ENCODE measurements around the gene VASH2.

The VASH2 gene

DNA sequence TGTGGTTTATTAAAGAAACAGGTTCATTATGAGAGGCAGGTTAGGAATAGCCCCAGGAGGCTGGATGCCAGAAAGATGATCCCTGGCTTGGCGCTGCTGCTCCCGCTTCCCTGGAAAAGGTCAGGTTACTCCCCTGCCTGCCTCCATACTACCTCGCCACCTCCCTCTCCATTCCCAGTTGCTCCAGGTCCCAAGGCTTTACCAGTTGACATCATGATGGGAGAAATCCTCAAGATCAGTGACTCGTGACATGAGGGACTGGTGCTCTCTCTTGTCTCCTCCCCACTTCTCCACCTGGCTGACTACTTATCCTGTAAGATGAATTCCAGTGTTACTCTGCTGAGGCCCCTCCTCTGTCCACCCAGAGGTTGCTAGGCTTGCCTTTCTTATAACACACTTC is 19.7 kb downstream of the VASH2 start:
- H3K9ac ChIP-seq (ENCODE audit: low read depth, low read length, poor library complexity) = no peak overlapping the region
- no peak overlapping the region for H2BK5ac ChIP-seq (ENCODE audit: low read length)
- no peak overlapping the region for H4K91ac ChIP-seq (ENCODE audit: low read depth, low read length, poor library complexity)
- no peak overlapping the region for H2BK12ac ChIP-seq (ENCODE audit: low read length)
- H2BK15ac ChIP-seq (ENCODE audit: low read length) = no peak overlapping the region
- H2AK5ac ChIP-seq (ENCODE audit: low read depth, low read length) = no peak overlapping the region
- no peak overlapping the region for H3K23ac ChIP-seq (ENCODE audit: low read depth, low read length, poor library complexity)
- no peak overlapping the region for H3K4ac ChIP-seq (ENCODE audit: low read length)
- peaks cover 0 to 3% of the 10 kb centered on the region in 2 donors for H3K9me3 ChIP-seq (replicated peaks in 1 of 2; ENCODE audit: control insufficient read depth in 2 of 2, insufficient read depth in 1 of 2, low read depth in 1 of 2, low read length in 2 of 2)
- peaks cover 2 to 6% of the 10 kb centered on the region in 2 donors for H3K4me1 ChIP-seq (ENCODE audit: control insufficient read depth in 2 of 2, insufficient read depth in 1 of 2, low read depth in 1 of 2, low read length in 2 of 2)
- no CpG with 5 or more reads among the region's 4 CpGs for WGBS, 2 donors (ENCODE audit: extremely low coverage in 2 of 2, insufficient read length in 2 of 2, insufficient replicate concordance in 1 of 2)
- no peaks in the 10 kb centered on the region for H3K79me1 ChIP-seq (ENCODE audit: low read depth, low read length)
- H3K27ac ChIP-seq (replicated peaks; ENCODE audit: low read length) = no peak overlapping the region
- no peak overlapping the region for H3K4me2 ChIP-seq (ENCODE audit: insufficient read depth, low read length, poor library complexity, severe bottlenecking)
- H3K18ac ChIP-seq (ENCODE audit: low read length) = no peak overlapping the region
- no peak for DNase-seq (ENCODE audit: low spot score)
- no peak overlapping the region for H2AFZ ChIP-seq (ENCODE audit: low read length)
- H3K14ac ChIP-seq (ENCODE audit: low read length) = no peak overlapping the region
- no peak overlapping the region for H3K4me3 ChIP-seq (ENCODE audit: low read length in 2 of 2)
- H3K27me3 ChIP-seq (ENCODE audit: control insufficient read depth in 3 of 3, insufficient read depth in 3 of 3, low read depth in 1 of 3, low read length in 3 of 3) = no peaks in the 10 kb centered on the region
- H2BK120ac ChIP-seq (ENCODE audit: low read depth, low read length) = no peak overlapping the region
- peaks cover 0 to 22% of the 10 kb centered on the region in 2 donors for H3K36me3 ChIP-seq (replicated peaks in 1 of 2; ENCODE audit: control insufficient read depth in 2 of 2, insufficient read depth in 2 of 2, low read length in 2 of 2)
- H4K8ac ChIP-seq (ENCODE audit: low read depth, low read length) = no peak overlapping the region

DNA sequence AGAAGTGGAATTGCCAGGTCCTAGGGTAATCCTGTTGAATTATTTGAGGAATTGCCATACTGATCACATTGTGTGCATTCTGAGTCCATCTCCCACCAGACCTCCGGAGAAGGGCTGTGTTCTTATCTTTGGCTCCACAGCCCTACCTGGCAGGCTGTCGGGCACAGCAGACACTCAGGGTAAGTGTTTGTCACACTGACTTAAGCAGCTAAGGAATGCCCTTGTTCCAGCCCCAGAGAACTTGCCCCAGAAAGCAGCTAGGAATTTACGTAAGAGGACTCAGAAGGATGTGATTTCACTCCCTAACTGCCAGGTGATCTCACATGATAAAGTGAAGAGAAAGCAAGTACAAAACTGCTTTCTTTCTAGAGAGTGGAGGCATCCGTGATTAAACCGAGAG is 21.0 kb downstream of the VASH2 start:
- H3K4me2 ChIP-seq (ENCODE audit: insufficient read depth, low read length, poor library complexity, severe bottlenecking) = no peak overlapping the region
- peaks cover 2 to 6% of the 10 kb centered on the region in 2 donors for H3K4me1 ChIP-seq (ENCODE audit: control insufficient read depth in 2 of 2, insufficient read depth in 1 of 2, low read depth in 1 of 2, low read length in 2 of 2)
- H2BK5ac ChIP-seq (ENCODE audit: low read length) = no peak overlapping the region
- no peak overlapping the region for H3K18ac ChIP-seq (ENCODE audit: low read length)
- H2BK120ac ChIP-seq (ENCODE audit: low read depth, low read length) = no peak overlapping the region
- no peak for DNase-seq (ENCODE audit: low spot score)
- no peaks in the 10 kb centered on the region for H3K27me3 ChIP-seq (ENCODE audit: control insufficient read depth in 3 of 3, insufficient read depth in 3 of 3, low read depth in 1 of 3, low read length in 3 of 3)
- H3K9me3 ChIP-seq (replicated peaks in 1 of 2; ENCODE audit: control insufficient read depth in 2 of 2, insufficient read depth in 1 of 2, low read depth in 1 of 2, low read length in 2 of 2) = peaks cover 0 to 3% of the 10 kb centered on the region in 2 donors
- H3K4me3 ChIP-seq (ENCODE audit: low read length in 2 of 2) = no peak overlapping the region
- H3K14ac ChIP-seq (ENCODE audit: low read length) = no peak overlapping the region
- H2AFZ ChIP-seq (ENCODE audit: low read length) = no peak overlapping the region
- no peak overlapping the region for H2BK12ac ChIP-seq (ENCODE audit: low read length)
- no peak overlapping the region for H3K27ac ChIP-seq (replicated peaks; ENCODE audit: low read length)
- no peak overlapping the region for H3K9ac ChIP-seq (ENCODE audit: low read depth, low read length, poor library complexity)
- WGBS, 2 donors (ENCODE audit: extremely low coverage in 2 of 2, insufficient read length in 2 of 2, insufficient replicate concordance in 1 of 2) = no CpG with 5 or more reads among the region's 5 CpGs
- no peaks in the 10 kb centered on the region for H3K79me1 ChIP-seq (ENCODE audit: low read depth, low read length)
- no peak overlapping the region for H3K4ac ChIP-seq (ENCODE audit: low read length)
- no peak overlapping the region for H3K23ac ChIP-seq (ENCODE audit: low read depth, low read length, poor library complexity)
- H4K8ac ChIP-seq (ENCODE audit: low read depth, low read length) = no peak overlapping the region
- H2BK15ac ChIP-seq (ENCODE audit: low read length) = no peak overlapping the region
- H3K36me3 ChIP-seq (replicated peaks in 1 of 2; ENCODE audit: control insufficient read depth in 2 of 2, insufficient read depth in 2 of 2, low read length in 2 of 2) = peaks cover 2 to 26% of the 10 kb centered on the region in 2 donors
- no peak overlapping the region for H2AK5ac ChIP-seq (ENCODE audit: low read depth, low read length)
- H4K91ac ChIP-seq (ENCODE audit: low read depth, low read length, poor library complexity) = no peak overlapping the region

- H3K4me1 ChIP-seq (ENCODE audit: control insufficient read depth in 2 of 2, insufficient read depth in 1 of 2, low read depth in 1 of 2, low read length in 2 of 2) = peaks cover 2 to 4% of the 10 kb centered on the region in 2 donors
- no peak overlapping the region for H2BK120ac ChIP-seq (ENCODE audit: low read depth, low read length)
- no peak overlapping the region for H3K4me2 ChIP-seq (ENCODE audit: insufficient read depth, low read length, poor library complexity, severe bottlenecking)
- no peak overlapping the region for H2AK5ac ChIP-seq (ENCODE audit: low read depth, low read length)
- H4K91ac ChIP-seq (ENCODE audit: low read depth, low read length, poor library complexity) = no peak overlapping the region
- H2AFZ ChIP-seq (ENCODE audit: low read length) = no peak overlapping the region
- H3K18ac ChIP-seq (ENCODE audit: low read length) = no peak overlapping the region
- H3K27ac ChIP-seq (replicated peaks; ENCODE audit: low read length) = no peak overlapping the region
- H3K4ac ChIP-seq (ENCODE audit: low read length) = no peak overlapping the region
- no peak overlapping the region for H4K8ac ChIP-seq (ENCODE audit: low read depth, low read length)
- DNase-seq (ENCODE audit: low spot score) = no peak
- H2BK5ac ChIP-seq (ENCODE audit: low read length) = no peak overlapping the region
- no peak overlapping the region for H2BK12ac ChIP-seq (ENCODE audit: low read length)
- no peak overlapping the region for H3K23ac ChIP-seq (ENCODE audit: low read depth, low read length, poor library complexity)
- no peak overlapping the region for H3K9ac ChIP-seq (ENCODE audit: low read depth, low read length, poor library complexity)
- no peak overlapping the region for H3K14ac ChIP-seq (ENCODE audit: low read length)
- peaks cover 3 to 24% of the 10 kb centered on the region in 2 donors for H3K36me3 ChIP-seq (replicated peaks in 1 of 2; ENCODE audit: control insufficient read depth in 2 of 2, insufficient read depth in 2 of 2, low read length in 2 of 2)
- no peaks in the 10 kb centered on the region for H3K9me3 ChIP-seq (replicated peaks in 1 of 2; ENCODE audit: control insufficient read depth in 2 of 2, insufficient read depth in 1 of 2, low read depth in 1 of 2, low read length in 2 of 2)
- H3K4me3 ChIP-seq (ENCODE audit: low read length in 2 of 2) = no peak overlapping the region
- H3K27me3 ChIP-seq (ENCODE audit: control insufficient read depth in 3 of 3, insufficient read depth in 3 of 3, low read depth in 1 of 3, low read length in 3 of 3) = no peaks in the 10 kb centered on the region
- no CpG with 5 or more reads among the region's 4 CpGs for WGBS, 2 donors (ENCODE audit: extremely low coverage in 2 of 2, insufficient read length in 2 of 2, insufficient replicate concordance in 1 of 2)
- H3K79me1 ChIP-seq (ENCODE audit: low read depth, low read length) = no peaks in the 10 kb centered on the region
- H2BK15ac ChIP-seq (ENCODE audit: low read length) = no peak overlapping the region
Observed at GRCh38 chr1:212973426-212973825, 23.1 kb downstream of the VASH2 start.

DNA sequence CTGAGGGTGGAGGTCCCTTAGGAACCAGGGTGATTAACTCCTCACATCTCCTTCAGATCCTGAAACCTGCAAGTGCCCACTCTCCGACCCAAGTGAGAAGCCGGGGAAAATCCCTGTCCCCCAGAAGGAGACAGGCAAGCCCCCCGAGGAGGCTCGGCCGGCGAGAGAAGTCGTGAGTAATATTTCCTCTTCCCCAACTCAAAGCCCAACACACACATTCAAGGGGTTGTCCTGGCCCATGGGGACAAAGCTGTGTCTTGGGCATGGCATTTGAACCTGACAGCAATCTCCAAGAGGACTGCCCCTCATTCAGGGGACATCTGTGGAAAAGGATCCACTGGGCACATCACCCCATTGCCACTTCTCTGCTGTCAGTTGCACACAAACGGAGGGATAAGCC is 23.6 kb downstream of the VASH2 start:
- Histone ChIP-seq H3K79me1 (ENCODE audit: low read depth, low read length) (no peaks in the 10 kb centered on the region), H2AK5ac (ENCODE audit: low read depth, low read length) (no peak overlapping the region), H3K4me2 (ENCODE audit: insufficient read depth, low read length, poor library complexity, severe bottlenecking) (no peak overlapping the region), H3K27me3 (ENCODE audit: control insufficient read depth in 3 of 3, insufficient read depth in 3 of 3, low read depth in 1 of 3, low read length in 3 of 3) (no peaks in the 10 kb centered on the region), H3K18ac (ENCODE audit: low read length) (no peak overlapping the region), H3K27ac (replicated peaks; ENCODE audit: low read length) (no peak overlapping the region), H3K36me3 (replicated peaks in 1 of 2; ENCODE audit: control insufficient read depth in 2 of 2, insufficient read depth in 2 of 2, low read length in 2 of 2) (peaks cover 3 to 24% of the 10 kb centered on the region in 2 donors), H2AFZ (ENCODE audit: low read length) (no peak overlapping the region), H3K4me3 (ENCODE audit: low read length in 2 of 2) (no peak overlapping the region), H3K9ac (ENCODE audit: low read depth, low read length, poor library complexity) (no peak overlapping the region), H3K4ac (ENCODE audit: low read length) (no peak overlapping the region), H2BK120ac (ENCODE audit: low read depth, low read length) (no peak overlapping the region), H3K23ac (ENCODE audit: low read depth, low read length, poor library complexity) (no peak overlapping the region), H4K8ac (ENCODE audit: low read depth, low read length) (no peak overlapping the region), H2BK12ac (ENCODE audit: low read length) (no peak overlapping the region), H4K91ac (ENCODE audit: low read depth, low read length, poor library complexity) (no peak overlapping the region), H3K9me3 (replicated peaks in 1 of 2; ENCODE audit: control insufficient read depth in 2 of 2, insufficient read depth in 1 of 2, low read depth in 1 of 2, low read length in 2 of 2) (no peaks in the 10 kb centered on the region), H3K4me1 (ENCODE audit: control insufficient read depth in 2 of 2, insufficient read depth in 1 of 2, low read depth in 1 of 2, low read length in 2 of 2) (no peaks in the 10 kb centered on the region), H2BK5ac (ENCODE audit: low read length) (no peak overlapping the region), H2BK15ac (ENCODE audit: low read length) (no peak overlapping the region), H3K14ac (ENCODE audit: low read length) (no peak overlapping the region)
- no peak for DNase-seq (ENCODE audit: low spot score)
- no CpG with 5 or more reads among the region's 8 CpGs for WGBS, 2 donors (ENCODE audit: extremely low coverage in 2 of 2, insufficient read length in 2 of 2, insufficient replicate concordance in 1 of 2)

All from neuronal stem cell (in vitro differentiated cells).